ENCODE data around the gene ATP5MG. TPM values are rescaled to one million over a fixed set of nuclear protein-coding genes. Genes with fewer than 3 reads are reported as not detected.

ATP5MG gene
- total RNA-seq, 1 experiment from 2014 or later, result 205 TPM

DNA sequence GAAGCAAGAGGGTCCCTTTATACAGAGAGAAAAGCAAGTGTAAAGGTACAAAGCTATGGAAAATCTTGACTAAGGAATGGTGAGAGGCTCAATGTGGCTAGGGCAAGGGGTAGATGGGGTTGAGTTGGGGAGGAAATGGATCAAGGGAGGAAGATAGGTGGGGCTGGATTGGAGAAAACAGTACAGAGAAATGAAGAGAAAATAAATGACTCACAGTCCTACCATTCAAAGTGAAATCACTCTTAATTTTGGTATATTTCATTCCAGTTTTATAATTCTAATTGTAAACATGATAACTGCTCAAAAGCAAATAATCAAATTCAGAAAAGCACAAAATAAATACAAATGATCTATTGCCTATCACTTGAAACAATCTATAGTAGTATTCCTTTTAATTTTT is 25.4 kb upstream of the ATP5MG start:
- no TSS peak for BruUV-seq (replicated peaks)
- ChIA-PET RAD21 (ENCODE audit: low non-redundant PET in 1 of 2, low total read pairs in 2 of 2, uncharacterized antibody in 2 of 2, unreplicated experiment in 2 of 2) (no interaction called here), POLR2A (no interaction called here), CTCF (interaction anchor here (1.4 kb wide), 1 partner anchor 14 kb away, joined by 3 read pairs; no protein-coding TSS in a partner anchor)
- DNase-seq (ENCODE audit: low read depth, low spot score) (no peak), ATAC-seq (no peak)
- intact Hi-C loops (cut with micrococcal nuclease), result no loop called here
- no peak overlapping the region for H3K27ac ChIP-seq (ENCODE audit: low read depth, low read length)
- TF ChIP-seq CTCF (IDR thresholded peaks at IDR 0.05 in 2 of 3, conservative IDR thresholded peaks at IDR 0.05 in 1 of 3; ENCODE audit: borderline replicate concordance in 1 of 3, insufficient read depth in 1 of 3, low read depth in 2 of 3, low read length in 2 of 3) (no peak), MAX (IDR thresholded peaks at IDR 0.05) (no peak), SIN3A (IDR thresholded peaks at IDR 0.05; ENCODE audit: low read depth) (no peak), ATF3 (IDR thresholded peaks at IDR 0.05) (no peak), JUND (IDR thresholded peaks at IDR 0.05) (no peak), POLR2A (IDR thresholded peaks at IDR 0.05; ENCODE audit: borderline replicate concordance, extremely low read depth, insufficient read depth, insufficient read length) (no peak), EGR1 (IDR thresholded peaks at IDR 0.05; ENCODE audit: low read depth) (no peak), CBX3 (IDR thresholded peaks at IDR 0.05; ENCODE audit: low read depth) (no peak), ZNF274 (IDR thresholded peaks at IDR 0.05; ENCODE audit: low read depth, low read length) (no peak), ELF1 (IDR thresholded peaks at IDR 0.05; ENCODE audit: borderline replicate concordance, low read depth) (no peak), TCF7L2 (IDR thresholded peaks at IDR 0.05; ENCODE audit: borderline replicate concordance, extremely low read depth, insufficient read depth, insufficient read length) (no peak)
- no peaks in the 10 kb centered on the region for H3K9me2 ChIP-seq (ENCODE audit: insufficient read depth)
- no peak overlapping the region for H3K9ac ChIP-seq (ENCODE audit: low read length)
- no peak overlapping the region for H3K4me3 ChIP-seq (replicated peaks in 1 of 2; ENCODE audit: low read depth in 1 of 2, low read length in 2 of 2)
- no peaks in the 10 kb centered on the region for H3K27me3 ChIP-seq (ENCODE audit: insufficient read depth, low read length)
- H3K4me2 ChIP-seq (ENCODE audit: low read length), result no peak overlapping the region
- no peaks in the 10 kb centered on the region for H4K20me1 ChIP-seq (ENCODE audit: insufficient read depth)
- no peaks in the 10 kb centered on the region for H3K9me3 ChIP-seq (ENCODE audit: control insufficient read depth in 1 of 2, insufficient read depth in 1 of 2, low read depth in 1 of 2, low read length in 2 of 2)
- no peak overlapping the region for H2AFZ ChIP-seq (ENCODE audit: low read depth, low read length, poor library complexity, severe bottlenecking)
- peaks cover 50 to 61% of the 10 kb centered on the region in 2 experiments for H3K36me3 ChIP-seq (ENCODE audit: control insufficient read depth in 1 of 2, insufficient read depth in 2 of 2, low read length in 2 of 2)
- H3K4me1 ChIP-seq (ENCODE audit: control insufficient read depth in 1 of 2, insufficient read depth in 2 of 2, low read length in 2 of 2), result no peaks in the 10 kb centered on the region
- no peaks in the 10 kb centered on the region for H3K79me2 ChIP-seq (ENCODE audit: insufficient read depth, low read length)
